ENCODE measurements around the gene AMFR.

The AMFR gene

DNA sequence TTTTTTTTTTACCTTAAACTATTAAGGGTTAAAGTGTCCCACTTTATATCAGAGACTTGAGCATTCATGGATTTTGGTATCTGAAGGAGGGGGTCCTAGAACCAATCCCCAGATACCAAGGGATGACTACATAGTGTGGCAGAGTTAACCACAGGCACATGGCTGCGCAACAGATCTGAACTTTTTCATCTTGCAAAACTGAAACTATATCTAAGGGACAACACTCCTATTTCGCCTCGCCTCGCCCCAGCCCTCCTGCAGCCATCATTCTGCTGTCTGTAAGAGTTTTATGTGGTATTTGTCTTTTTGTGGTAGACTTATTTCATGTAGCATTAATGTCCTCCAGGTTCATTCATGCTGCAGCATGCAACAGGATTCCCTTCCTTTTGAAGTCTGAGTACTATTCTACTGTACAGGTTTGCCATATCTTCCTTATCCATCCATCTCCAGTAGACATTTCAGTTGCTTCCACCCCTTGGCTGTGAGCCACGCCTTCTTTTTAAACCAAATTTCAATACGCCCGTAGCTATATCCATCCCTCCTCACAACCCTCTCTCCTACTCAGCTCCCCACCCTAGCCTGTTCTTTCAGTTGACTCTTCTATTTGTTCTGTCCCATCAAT lies 53.2 kb downstream of the AMFR start:
- TF ChIP-seq POLR2AphosphoS5 (IDR thresholded peaks at IDR 0.05; ENCODE audit: low read depth, low read length), result no peak
- TF ChIP-seq TAF1 (IDR thresholded peaks at IDR 0.05; ENCODE audit: borderline replicate concordance, insufficient read depth, low read length), result no peak
- TF ChIP-seq SIN3A (IDR thresholded peaks at IDR 0.05; ENCODE audit: borderline replicate concordance, insufficient read depth, low read length), result no peak
- TF ChIP-seq, protein P1, sequence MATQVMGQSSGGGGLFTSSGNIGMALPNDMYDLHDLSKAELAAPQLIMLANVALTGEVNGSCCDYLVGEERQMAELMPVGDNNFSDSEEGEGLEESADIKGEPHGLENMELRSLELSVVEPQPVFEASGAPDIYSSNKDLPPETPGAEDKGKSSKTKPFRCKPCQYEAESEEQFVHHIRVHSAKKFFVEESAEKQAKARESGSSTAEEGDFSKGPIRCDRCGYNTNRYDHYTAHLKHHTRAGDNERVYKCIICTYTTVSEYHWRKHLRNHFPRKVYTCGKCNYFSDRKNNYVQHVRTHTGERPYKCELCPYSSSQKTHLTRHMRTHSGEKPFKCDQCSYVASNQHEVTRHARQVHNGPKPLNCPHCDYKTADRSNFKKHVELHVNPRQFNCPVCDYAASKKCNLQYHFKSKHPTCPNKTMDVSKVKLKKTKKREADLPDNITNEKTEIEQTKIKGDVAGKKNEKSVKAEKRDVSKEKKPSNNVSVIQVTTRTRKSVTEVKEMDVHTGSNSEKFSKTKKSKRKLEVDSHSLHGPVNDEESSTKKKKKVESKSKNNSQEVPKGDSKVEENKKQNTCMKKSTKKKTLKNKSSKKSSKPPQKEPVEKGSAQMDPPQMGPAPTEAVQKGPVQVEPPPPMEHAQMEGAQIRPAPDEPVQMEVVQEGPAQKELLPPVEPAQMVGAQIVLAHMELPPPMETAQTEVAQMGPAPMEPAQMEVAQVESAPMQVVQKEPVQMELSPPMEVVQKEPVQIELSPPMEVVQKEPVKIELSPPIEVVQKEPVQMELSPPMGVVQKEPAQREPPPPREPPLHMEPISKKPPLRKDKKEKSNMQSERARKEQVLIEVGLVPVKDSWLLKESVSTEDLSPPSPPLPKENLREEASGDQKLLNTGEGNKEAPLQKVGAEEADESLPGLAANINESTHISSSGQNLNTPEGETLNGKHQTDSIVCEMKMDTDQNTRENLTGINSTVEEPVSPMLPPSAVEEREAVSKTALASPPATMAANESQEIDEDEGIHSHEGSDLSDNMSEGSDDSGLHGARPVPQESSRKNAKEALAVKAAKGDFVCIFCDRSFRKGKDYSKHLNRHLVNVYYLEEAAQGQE (IDR thresholded peaks at IDR 0.05; ENCODE audit: insufficient read depth in 1 of 2, low read depth in 2 of 2, low read length in 2 of 2), result no peak
- TF ChIP-seq FOXP2 (optimal IDR thresholded peaks at IDR 0.05; ENCODE audit: borderline replicate concordance, extremely low read depth, extremely low read length, insufficient read depth), result no peak

DNA sequence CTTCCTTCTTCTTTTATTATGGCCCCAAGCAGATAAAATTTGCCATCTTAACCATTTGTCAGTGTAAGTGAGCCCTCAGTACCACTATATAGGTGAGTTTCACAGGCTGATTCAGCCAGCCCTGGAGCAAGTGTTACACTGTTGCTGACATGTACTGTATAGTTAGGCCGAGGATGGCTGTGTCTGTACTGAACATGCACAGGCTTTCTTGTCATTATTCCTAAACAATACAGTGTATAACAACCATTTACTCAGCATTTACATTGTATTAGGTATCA lies 53.7 kb downstream of the AMFR start:
- TF ChIP-seq, protein P1 (IDR thresholded peaks at IDR 0.05; ENCODE audit: insufficient read depth in 1 of 2, low read depth in 2 of 2, low read length in 2 of 2), result no peak
- TF ChIP-seq FOXP2 (optimal IDR thresholded peaks at IDR 0.05; ENCODE audit: borderline replicate concordance, extremely low read depth, extremely low read length, insufficient read depth), result no peak
- no peak for TF ChIP-seq POLR2AphosphoS5 (IDR thresholded peaks at IDR 0.05; ENCODE audit: low read depth, low read length)
- TF ChIP-seq SIN3A (IDR thresholded peaks at IDR 0.05; ENCODE audit: borderline replicate concordance, insufficient read depth, low read length), result no peak
- TF ChIP-seq TAF1 (IDR thresholded peaks at IDR 0.05; ENCODE audit: borderline replicate concordance, insufficient read depth, low read length), result no peak

DNA sequence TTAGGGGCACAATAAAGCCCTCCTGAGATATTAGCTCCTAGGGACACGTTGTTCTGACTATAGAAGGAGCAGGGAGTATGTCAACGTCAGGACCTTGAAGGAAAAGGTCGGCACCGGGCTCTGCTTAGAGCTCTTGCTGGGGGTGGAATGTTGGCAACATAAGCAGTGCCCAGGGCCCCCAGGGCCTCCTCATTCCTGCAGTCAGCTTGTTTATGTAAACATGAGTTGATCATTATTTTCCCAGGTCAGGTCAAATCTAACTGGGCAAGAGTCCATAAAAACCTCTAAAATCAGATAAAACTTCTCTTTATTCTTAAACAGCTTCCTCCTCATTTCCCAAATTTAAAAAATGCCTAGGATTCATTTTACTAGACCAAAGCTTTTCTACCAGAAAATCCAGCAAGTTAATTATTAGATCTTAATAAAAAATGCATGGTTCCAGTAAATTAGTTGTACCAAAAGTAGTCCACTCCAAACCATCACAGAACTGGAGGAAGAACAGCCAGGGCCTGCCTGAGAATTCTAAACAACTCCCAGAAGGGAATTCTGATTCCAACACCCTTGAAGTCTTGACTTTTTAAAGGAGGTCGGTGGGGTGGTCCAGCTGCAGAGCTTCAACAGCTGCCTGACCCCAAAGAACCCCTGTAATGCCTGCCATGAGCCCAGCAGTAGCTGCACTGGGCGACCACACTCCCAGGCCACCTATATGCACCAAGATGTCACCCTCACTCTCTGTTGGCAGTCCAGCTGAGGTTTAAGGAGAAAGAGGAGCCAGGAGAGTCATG lies 54.3 kb downstream of the AMFR start:
- TF ChIP-seq FOXP2 (optimal IDR thresholded peaks at IDR 0.05; ENCODE audit: borderline replicate concordance, extremely low read depth, extremely low read length, insufficient read depth) (no peak), POLR2AphosphoS5 (IDR thresholded peaks at IDR 0.05; ENCODE audit: low read depth, low read length) (no peak), SIN3A (IDR thresholded peaks at IDR 0.05; ENCODE audit: borderline replicate concordance, insufficient read depth, low read length) (no peak), TAF1 (IDR thresholded peaks at IDR 0.05; ENCODE audit: borderline replicate concordance, insufficient read depth, low read length) (no peak)
- TF ChIP-seq, protein P1 (IDR thresholded peaks at IDR 0.05; ENCODE audit: insufficient read depth in 1 of 2, low read depth in 2 of 2, low read length in 2 of 2), result no peak

DNA sequence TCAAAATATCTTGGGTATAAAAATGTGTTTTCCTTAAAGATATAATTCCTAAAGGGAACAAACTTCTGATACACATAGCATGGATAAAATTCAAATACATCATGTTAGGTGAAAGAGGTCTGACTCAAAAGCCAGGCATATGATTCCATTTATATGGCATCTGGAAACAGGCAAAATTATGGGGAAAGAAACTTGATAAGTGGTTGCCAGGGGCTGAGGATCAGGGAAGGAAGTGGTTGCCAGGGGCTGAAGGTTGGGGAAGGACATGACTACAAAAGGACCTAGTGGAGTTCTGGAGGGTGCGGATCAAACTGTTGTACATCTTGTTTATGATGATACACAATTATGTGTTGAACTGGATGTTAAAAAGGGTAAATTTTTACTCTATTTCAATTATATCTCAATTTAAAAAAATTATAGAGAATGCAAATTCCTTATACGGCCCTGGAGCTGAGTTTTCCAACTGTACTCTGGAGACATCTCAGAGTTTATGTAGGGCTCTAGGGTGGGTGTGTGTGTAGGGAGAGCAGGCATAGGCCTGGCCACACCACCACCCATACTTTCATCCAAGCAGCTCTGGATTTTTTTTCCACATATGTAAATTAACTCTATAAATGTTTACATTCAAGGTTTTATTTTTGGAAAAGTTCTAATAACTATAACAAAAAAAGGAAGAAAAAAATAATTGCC lies 55.0 kb downstream of the AMFR start:
- TF ChIP-seq SIN3A (IDR thresholded peaks at IDR 0.05; ENCODE audit: borderline replicate concordance, insufficient read depth, low read length) (no peak), TAF1 (IDR thresholded peaks at IDR 0.05; ENCODE audit: borderline replicate concordance, insufficient read depth, low read length) (no peak), FOXP2 (optimal IDR thresholded peaks at IDR 0.05; ENCODE audit: borderline replicate concordance, extremely low read depth, extremely low read length, insufficient read depth) (no peak), POLR2AphosphoS5 (IDR thresholded peaks at IDR 0.05; ENCODE audit: low read depth, low read length) (no peak)
- TF ChIP-seq, protein P1 (IDR thresholded peaks at IDR 0.05; ENCODE audit: insufficient read depth in 1 of 2, low read depth in 2 of 2, low read length in 2 of 2), result no peak
